OCI-LY3 (cell line): ENCODE results near the gene TBC1D16.

Experiments used
- CTCF ChIP-seq: fragments of 200-600, 300-600 bp; sonication (generic); IDR thresholded peaks from 2 replicates; pipeline ENCODE4 v1.5.1; 2014; ENCODE audit warnings: antibody characterized with exemption, low read length, low read depth
- EZH2phosphoT487 ChIP-seq: fragments of 200-600 bp; shearing (Covaris generic); IDR thresholded peaks from 2 replicates; pipeline ENCODE4 v1.6.1; 2018; ENCODE audit warnings: antibody characterized with exemption, mixed run types, low read depth

DNA sequence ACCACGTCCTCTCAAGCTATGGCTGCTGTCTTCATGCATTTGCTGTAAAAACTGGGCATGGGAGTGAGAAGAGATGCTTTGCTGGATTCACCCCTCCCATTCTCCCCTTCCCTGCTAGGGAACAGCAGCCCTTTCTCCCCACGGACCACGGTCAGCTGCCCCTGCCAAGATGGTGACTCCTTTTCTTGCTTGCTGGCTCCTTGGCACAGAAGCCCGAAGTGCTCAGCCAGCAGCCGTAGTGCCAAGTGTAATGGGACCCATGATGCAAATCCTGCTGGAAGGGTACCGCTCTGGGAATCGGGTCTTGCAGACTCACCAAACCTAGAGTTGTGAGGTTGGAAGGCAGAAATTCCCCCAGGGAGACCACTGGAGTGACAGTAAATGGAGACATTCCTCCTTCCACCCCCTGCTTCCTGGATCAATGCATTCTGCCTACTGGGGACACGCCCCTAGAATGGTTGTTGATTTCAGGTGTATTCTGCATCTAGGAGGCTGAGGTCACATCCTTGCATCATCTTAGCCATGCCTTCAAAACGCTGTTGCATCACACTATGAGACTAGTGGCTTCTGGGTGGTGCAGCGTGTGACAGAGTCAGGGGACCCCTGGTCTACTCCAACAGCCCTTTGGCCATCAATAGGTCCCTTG lies 133.4 kb downstream of the TBC1D16 start:
- TF ChIP-seq CTCF = no peak
- no peak for TF ChIP-seq EZH2phosphoT487
